Endothelial cell (in vitro differentiated cells): ENCODE results near the gene DAAM1. TPM values are rescaled to one million over a fixed set of nuclear protein-coding genes. Genes with fewer than 3 reads are reported as not detected.
A peak's percentile ranks its signal among the peaks of the same experiment; 100 is the strongest.

Experiments used
- DNase-seq: peaks from one replicate; pipeline ENCODE4 v3.0.0; 2021; ENCODE audit warnings: low spot score
- H3K27ac Mint-ChIP-seq: one replicate; pipeline ENCODE4 v1.8.0; 2021; ENCODE audit warnings: mixed read lengths, inconsistent platforms; ENCODE audit not compliant: unreplicated experiment
- H3K27me3 Mint-ChIP-seq: one replicate; pipeline ENCODE4 v1.8.0; 2021; ENCODE audit warnings: mild to moderate bottlenecking, moderate library complexity, mixed read lengths, inconsistent platforms; ENCODE audit not compliant: unreplicated experiment
- H3K36me3 Mint-ChIP-seq: one replicate; pipeline ENCODE4 v1.8.0; 2021; ENCODE audit warnings: mild to moderate bottlenecking, low read depth, mixed read lengths, inconsistent platforms; ENCODE audit not compliant: unreplicated experiment
- H3K4me1 Mint-ChIP-seq: one replicate; pipeline ENCODE4 v1.8.0; 2021; ENCODE audit warnings: mild to moderate bottlenecking, mixed read lengths, inconsistent platforms; ENCODE audit not compliant: unreplicated experiment
- H3K4me3 Mint-ChIP-seq: one replicate; pipeline ENCODE4 v1.8.0; 2021; ENCODE audit warnings: mild to moderate bottlenecking, mixed read lengths, inconsistent platforms; ENCODE audit not compliant: unreplicated experiment
- H3K9me3 Mint-ChIP-seq: one replicate; pipeline ENCODE4 v1.8.0; 2021; ENCODE audit warnings: mixed read lengths, inconsistent platforms; ENCODE audit not compliant: unreplicated experiment
- CTCF ChIP-seq: fragments of 200-600 bp; sonication (generic); IDR thresholded peaks from one replicate; pipeline ENCODE4 v1.5.0; 2021; ENCODE audit warnings: antibody characterized with exemption; ENCODE audit not compliant: unreplicated experiment
- total RNA-seq: library from RNA; stranded (reverse); fragmentation: NEBNext Ultra II Directional; extraction: Animal tissue kit (Norgen Biotek cat#: 25700); gene quantifications from one replicate; pipeline ENCODE4 v1.2.1, GENCODE V29; 2021; ENCODE audit not compliant: unreplicated experiment

Gene DAAM1
- total RNA-seq, 1 donor from 2014 or later = 103 TPM

- no peak for TF ChIP-seq CTCF
- Mint-ChIP-seq H3K4me1 (peaks cover 6% of the 10 kb centered on the region), H3K9me3 (no peaks in the 10 kb centered on the region), H3K4me3 (no peak overlapping the region), H3K27me3 (peaks cover 3% of the 10 kb centered on the region), H3K27ac (no peak overlapping the region), H3K36me3 (peaks cover 33% of the 10 kb centered on the region)
- no peak for DNase-seq
These were observed 164.5 kb downstream of the DAAM1 start for GRCh38 chr14:59352961-59353360.

DNA sequence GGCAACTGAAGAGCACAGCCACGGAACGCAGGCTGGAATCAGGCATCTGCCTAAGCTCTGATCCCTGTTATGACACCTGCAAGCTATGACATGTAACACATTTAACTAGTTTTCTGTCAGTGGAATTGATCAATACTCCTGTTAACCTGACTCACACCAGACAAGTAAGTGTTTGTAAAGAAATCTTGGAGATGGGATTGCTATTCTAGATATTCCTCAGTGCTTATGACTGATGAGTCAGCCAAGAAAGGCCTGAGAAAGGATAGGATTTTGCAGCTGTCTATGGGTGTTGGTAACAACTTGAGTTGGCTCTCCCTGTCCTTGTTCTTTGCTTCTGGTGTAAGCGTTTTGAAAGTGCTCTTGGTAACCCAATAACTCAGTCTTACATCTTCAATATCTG, 166.2 kb downstream of the DAAM1 start:
- no peaks in the 10 kb centered on the region for H3K9me3 Mint-ChIP-seq
- DNase-seq = no peak
- H3K27me3 Mint-ChIP-seq = peaks cover 1% of the 10 kb centered on the region
- H3K27ac Mint-ChIP-seq = no peak overlapping the region
- no peaks in the 10 kb centered on the region for H3K4me1 Mint-ChIP-seq
- H3K36me3 Mint-ChIP-seq = peaks cover 34% of the 10 kb centered on the region
- no peak overlapping the region for H3K4me3 Mint-ChIP-seq
- no peak for TF ChIP-seq CTCF

DNA sequence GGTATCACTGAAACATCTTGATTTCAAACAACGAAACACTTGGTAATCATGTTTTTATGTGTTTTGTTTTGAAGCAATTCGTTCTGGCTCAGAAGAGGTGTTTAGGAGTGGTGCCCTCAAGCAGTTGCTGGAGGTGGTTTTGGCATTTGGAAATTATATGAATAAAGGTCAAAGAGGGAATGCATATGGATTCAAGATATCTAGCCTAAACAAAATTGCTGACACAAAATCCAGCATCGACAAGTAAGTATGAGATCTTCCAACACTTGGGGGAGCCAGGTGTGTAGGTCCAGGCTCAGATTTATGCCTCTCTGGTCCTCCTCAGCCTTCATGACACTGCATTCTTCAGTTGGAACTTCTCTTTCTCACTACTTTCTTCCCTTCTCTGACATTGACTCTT, 166.6 kb downstream of the DAAM1 start:
- Mint-ChIP-seq H3K27ac (no peak overlapping the region), H3K9me3 (no peaks in the 10 kb centered on the region), H3K4me1 (no peaks in the 10 kb centered on the region), H3K4me3 (no peak overlapping the region), H3K27me3 (peaks cover 1% of the 10 kb centered on the region), H3K36me3 (peaks cover 38% of the 10 kb centered on the region)
- DNase-seq = no peak
- no peak for TF ChIP-seq CTCF

DNA sequence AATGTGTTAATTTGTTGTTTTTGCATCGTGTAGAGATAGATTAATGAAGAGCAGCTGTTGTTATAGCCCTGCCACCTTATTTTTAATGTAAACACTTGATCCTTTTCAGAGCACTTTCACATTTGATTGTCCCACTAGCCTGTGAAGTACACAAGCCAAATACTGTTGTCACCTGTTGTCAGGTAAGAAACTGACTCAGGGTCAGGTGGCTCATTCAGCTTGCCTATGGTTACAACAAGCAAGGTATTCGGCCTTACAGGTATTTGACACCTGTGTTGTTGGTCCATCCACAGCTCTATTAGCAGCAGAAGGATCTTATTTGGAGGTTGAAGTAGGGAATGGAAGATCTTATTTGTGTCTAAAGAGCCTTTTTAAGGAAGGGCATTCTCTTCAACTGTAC, 167.8 kb downstream of the DAAM1 start:
- Mint-ChIP-seq H3K27ac (no peak overlapping the region), H3K9me3 (no peaks in the 10 kb centered on the region), H3K4me3 (no peak overlapping the region), H3K4me1 (peaks cover 8% of the 10 kb centered on the region), H3K36me3 (peaks cover 48% of the 10 kb centered on the region), H3K27me3 (peaks cover 4% of the 10 kb centered on the region)
- no peak for TF ChIP-seq CTCF
- no peak for DNase-seq

DNA sequence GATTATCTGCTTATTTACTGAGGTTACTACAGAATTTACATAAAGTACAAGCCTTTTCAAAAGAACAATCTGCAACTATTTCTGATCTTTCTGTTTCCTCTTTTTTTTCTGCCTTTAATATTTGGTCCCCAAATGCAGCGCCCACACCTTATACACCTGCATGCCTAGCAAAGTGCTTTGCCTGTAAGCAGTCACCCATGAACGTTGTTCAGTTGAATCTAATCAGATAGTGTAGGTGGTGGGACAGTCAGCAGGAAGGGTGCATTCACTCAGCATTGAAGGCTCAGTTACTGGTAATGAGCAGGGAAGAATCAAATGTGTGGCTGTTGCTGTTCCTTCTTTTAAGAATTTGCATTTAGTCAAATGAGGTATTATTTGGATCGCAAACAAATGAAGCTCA, 168.3 kb downstream of the DAAM1 start:
- Mint-ChIP-seq H3K27me3 (peaks cover 8% of the 10 kb centered on the region), H3K36me3 (peaks cover 48% of the 10 kb centered on the region), H3K4me3 (peak overlapping the region; percentile 62), H3K27ac (no peak overlapping the region), H3K4me1 (peaks cover 10% of the 10 kb centered on the region), H3K9me3 (no peaks in the 10 kb centered on the region)
- DNase-seq = no peak
- TF ChIP-seq CTCF = no peak
